ENCODE data around the gene COG5. TPM values are rescaled to one million over a fixed set of nuclear protein-coding genes. Genes with fewer than 3 reads are reported as not detected.

COG5 gene
- total and polyA plus RNA-seq, 9 of the 15 experiments (the other 6 are each of a cell fraction or from before 2014, with no cell fraction given): 15.3 to 75.1 (median 56.4) TPM

- TF ChIP-seq ARID4B (CRISPR knock-in tag; IDR thresholded peaks at IDR 0.05) (no peak), SMAD1 (IDR thresholded peaks at IDR 0.05; ENCODE audit: low read depth, low read length, partially characterized antibody) (no peak), ARID3B (CRISPR knock-in tag; IDR thresholded peaks at IDR 0.05; ENCODE audit: borderline replicate concordance) (no peak), U2AF2 (optimal IDR thresholded peaks at IDR 0.05; ENCODE audit: low read depth, low read length) (no peak), PHB (CRISPR knock-in tag; IDR thresholded peaks at IDR 0.05) (no peak), CHD4 (IDR thresholded peaks at IDR 0.05; ENCODE audit: insufficient read depth, insufficient replicate concordance, low read depth, low read length, poor library complexity, severe bottlenecking) (no peak), TRIM25 (IDR thresholded peaks at IDR 0.05; ENCODE audit: borderline replicate concordance) (no peak), TEAD2 (tag; IDR thresholded peaks at IDR 0.05) (peak; percentile 98), SRF (CRISPR knock-in tag; IDR thresholded peaks at IDR 0.05) (peak; percentile 44 to 62; a peak in 2 of 4 replicates), ZNF143 (CRISPR knock-in tag; IDR thresholded peaks at IDR 0.05) (no peak), PYGO2 (tag; IDR thresholded peaks at IDR 0.05) (peak; percentile 93), CREB3 (tag; conservative IDR thresholded peaks at IDR 0.05; ENCODE audit: low read depth) (peak; percentile 99), YY1 (IDR thresholded peaks at IDR 0.05; ENCODE audit: borderline replicate concordance in 1 of 3, control insufficient read depth in 1 of 3, extremely low read depth in 1 of 3, insufficient read depth in 3 of 3, insufficient read length in 1 of 3, insufficient replicate concordance in 2 of 3, low read depth in 1 of 3, low read length in 2 of 3) (peak in 2 of 3 experiments; percentile 9 to 86)
Observed at GRCh38 chr7:107318523-107319160, 245.1 kb downstream of the COG5 start (continued).
